OCI-LY1 (cell line): ENCODE data around the gene PLEKHG3.

ENCODE experiments used
- CTCF ChIP-seq: fragments of 200-600 bp; sonication (generic), shearing (Covaris generic); IDR thresholded peaks from 2 replicates; pipeline ENCODE4 v1.5.1; 2017; ENCODE audit warnings: mild to moderate bottlenecking, antibody characterized with exemption, low read length, moderate library complexity, mixed read lengths
- EZH2 ChIP-seq: fragments of 200-600 bp; sonication (generic), shearing (Covaris generic); IDR thresholded peaks from 2 replicates; pipeline ENCODE4 v1.8.0; 2017; ENCODE audit warnings: borderline replicate concordance, mixed run types, mild to moderate bottlenecking, antibody characterized with exemption, low read length, moderate library complexity, mixed read lengths

GRCh38 chr14:64741961-64742360 is 37.7 kb downstream of the PLEKHG3 start:
- TF ChIP-seq CTCF (no peak), EZH2 (no peak)
